GM21528 (cell line): ENCODE data around the gene TRIM65.
"Not testable (repeated sequence)": the region's sequence is repeated elsewhere in the genome, so short reads cannot be mapped to it uniquely, and the experiment has no call there.

Source experiments
- ATAC-seq: cut with Tn5 transposase; IDR thresholded peaks from one replicate; pipeline ENCODE4 v1.9.1; 2021; ENCODE audit warnings: mild to moderate bottlenecking, moderate library complexity; ENCODE audit not compliant: unreplicated experiment, low FRiP score

Gene TRIM65

DNA sequence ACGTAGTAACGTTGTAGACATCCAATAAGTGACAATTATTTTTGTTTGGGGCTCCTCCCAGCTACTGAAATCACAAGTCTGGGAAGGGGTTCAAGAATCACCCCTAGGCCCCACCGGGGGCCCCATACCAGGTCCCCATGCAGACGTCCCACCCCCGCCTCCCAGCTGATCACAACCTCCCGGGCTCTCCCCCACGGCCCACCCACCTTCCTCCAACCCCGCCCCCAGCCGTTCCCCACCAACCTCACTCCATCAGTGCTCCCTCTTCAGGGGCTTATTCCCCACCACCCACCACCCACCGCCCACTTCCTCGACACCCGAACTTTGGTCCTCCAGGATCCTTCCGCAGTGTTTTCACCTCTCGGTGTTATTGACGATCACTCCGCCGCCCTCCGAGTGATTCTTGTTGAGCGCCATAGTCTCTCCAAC, 41.9 kb downstream of the TRIM65 start:
- ATAC-seq, result no peak

DNA sequence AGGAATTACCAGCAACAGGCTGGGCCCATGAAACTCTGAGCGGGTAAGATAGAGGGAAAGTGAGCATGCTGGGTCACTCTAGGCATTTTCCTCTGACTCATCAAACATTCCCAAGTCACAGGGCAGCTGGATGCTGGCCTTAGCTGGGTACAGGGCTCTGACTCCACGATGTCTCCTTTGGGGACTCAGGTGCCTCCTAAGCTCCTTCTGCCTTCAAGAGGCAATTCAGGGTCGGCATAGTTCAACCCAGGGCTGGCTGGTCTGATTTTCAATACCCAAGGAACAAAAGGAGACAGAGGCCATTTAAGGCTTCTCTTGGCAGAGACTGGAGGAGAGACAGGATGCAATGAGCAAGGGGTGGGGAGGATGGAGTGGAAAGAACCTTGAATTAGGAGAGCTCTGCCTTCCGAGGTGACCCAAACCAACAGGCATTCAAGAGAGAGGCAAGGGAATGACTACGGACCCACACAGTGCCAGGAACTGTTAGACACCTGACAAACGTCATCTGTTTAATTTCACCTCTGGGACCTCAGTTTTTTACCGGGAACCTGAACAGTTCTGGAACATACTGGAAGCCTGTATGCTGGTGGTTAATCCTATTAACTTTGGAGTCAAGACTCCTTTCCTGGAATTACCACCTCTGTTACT, 42.5 kb downstream of the TRIM65 start:
- no peak for ATAC-seq

DNA sequence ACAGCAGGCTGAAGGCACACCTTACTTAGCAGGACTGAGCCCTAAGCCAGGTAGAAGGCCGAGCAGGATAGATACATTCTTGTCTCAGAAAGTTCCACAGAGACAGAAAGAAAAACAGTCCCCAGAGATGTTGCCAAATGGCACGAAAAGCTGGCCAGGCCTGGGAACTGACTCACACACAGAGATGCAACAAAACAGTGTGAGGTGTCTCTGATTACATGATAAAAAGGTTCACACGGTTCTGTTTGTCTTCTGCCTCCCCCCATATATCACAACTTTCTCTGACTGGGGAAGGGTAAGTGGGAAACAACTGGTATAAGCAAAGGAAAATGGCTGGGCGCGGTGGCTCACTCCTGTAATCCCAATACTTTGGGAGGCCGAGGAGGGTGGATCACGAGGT, 43.3 kb downstream of the TRIM65 start:
- ATAC-seq, result no peak

DNA sequence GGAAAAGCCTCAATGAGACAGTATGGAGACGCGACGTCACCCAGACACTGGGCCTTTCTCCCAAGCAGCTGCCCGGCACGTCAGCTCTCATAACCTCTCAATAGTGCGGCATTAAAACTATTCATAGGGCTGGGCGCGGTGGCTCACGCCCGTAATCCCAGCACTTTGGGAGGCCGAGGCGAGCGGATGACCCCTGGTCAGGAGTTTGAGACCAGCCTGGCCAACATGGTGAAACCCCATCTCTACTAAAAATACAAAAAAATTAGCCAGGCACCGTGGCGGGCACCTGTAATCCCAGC, 45.1 kb downstream of the TRIM65 start:
- not testable (repeated sequence) for ATAC-seq

DNA sequence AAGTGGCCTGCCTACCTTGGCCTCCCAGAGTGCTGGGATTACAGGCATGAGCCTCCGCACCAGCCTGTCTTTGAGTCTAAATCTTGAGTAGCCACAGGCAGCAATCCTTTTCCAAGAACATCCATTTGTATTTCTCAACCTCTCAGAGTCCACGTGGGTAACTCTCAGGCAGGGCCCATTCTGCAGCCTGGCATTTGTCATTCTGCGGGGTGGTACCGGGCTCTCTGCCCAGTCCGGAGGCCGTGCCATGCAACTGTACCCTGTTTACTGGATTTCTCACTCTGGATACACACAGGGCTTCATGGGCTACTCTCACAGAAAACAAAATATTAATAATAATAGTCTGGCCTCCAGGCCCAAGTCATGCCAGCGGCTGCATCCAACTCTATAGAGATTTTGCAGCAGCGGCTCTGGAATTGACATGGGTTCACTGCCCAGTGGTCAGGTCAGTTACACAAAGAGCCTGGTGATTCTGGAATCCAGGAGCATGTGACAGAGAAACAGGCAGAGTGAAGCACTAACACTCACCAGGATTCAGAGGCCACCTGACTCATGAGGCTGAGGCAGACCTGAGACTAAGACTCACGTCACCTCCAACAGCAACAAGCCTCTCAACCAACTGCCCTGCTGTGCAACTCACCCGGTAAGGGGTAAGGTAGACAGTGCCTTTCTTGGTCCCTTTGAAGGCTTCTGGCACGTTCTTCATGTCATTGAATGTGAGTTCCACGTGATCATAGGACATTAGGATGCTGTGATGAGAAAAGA, 45.6 kb downstream of the TRIM65 start:
- ATAC-seq, result no peak

DNA sequence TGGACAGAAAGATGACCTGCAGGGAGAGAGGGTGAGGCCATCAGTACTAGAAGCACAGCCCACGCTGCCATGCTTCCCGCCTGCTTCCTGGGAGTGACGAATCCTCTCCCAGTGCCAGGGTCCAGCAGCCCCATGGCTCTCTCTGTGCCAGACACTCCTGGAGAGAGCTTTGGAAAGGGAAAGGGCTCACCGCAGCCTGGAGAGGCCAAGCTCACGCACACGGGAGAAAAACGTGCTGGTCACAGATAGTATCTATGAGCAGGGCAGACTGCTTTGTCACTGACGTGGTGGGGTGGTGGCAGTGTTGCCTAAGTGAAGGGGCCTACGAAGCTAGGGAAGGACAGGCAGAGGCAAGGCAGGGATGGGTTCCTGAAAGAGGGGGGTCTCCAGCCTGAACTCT, 47.0 kb downstream of the TRIM65 start:
- no peak for ATAC-seq

DNA sequence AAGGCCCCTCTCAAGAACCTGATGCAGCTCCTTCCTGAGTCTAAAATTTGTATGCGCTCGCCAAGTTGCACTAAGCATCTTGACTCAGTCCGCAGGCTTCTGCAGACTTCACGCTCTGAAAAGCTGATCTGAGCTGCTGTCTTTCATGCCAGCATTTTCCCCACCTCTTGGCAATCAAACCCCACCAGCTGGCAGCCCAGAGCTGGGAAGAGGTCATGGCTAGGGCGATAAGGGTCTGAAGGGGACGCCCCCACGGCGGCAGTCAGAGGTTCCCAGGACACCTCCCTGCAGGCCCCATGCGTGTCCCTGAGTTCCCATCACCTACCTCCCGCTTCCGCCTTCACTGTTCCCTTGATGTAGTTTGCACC, 47.5 kb downstream of the TRIM65 start:
- ATAC-seq, result no peak

DNA sequence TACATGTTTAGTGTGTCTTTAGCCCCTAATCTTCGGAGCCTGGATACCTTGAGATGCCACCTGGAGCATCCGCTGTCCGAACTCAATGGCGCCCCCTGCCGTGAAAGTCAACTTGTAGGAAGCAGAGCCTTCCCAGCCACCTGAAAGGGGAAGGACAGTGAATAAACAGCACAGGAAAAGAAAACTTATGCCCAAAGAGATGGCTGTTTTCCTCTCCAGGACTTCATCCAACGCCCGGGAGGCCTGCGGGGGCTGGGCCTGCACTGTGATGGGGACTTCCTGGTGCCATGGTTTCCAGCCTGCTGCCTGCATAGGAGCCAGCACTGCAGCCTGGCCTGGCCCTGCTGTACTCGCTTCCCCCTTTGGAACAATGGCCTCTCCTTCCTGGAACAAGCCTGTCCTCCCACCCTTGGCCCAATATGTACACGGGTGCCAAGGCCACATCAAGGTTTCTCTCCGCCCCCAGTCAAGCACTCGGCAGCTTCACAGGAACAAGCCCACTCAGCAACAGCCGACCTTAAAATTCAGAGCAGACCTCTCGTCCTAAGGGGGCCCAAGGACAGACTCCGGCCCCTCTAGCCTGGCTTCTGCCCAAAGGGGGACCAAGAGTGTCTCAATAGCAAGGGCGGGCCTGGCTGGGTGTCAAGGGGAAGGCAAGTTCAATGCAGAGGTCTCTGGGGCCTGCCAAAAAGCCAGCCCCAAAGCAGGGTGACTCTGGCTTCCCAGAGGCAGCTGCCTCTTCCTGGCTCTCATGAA, 48.0 kb downstream of the TRIM65 start:
- no peak for ATAC-seq

GRCh38 chr17:75847614-75848522, 48.9 kb downstream of the TRIM65 start:
- no peak for ATAC-seq

- ATAC-seq, result no peak
Observed at GRCh38 chr17:75846692-75847613, 49.8 kb downstream of the TRIM65 start.

GRCh38 chr17:75845933-75846691, 50.6 kb downstream of the TRIM65 start:
- ATAC-seq, result no peak

- no peak for ATAC-seq
Observed at GRCh38 chr17:75845058-75845711, 51.6 kb downstream of the TRIM65 start.

- ATAC-seq, result no peak
Observed at GRCh38 chr17:75844530-75845057, 52.2 kb downstream of the TRIM65 start.

DNA sequence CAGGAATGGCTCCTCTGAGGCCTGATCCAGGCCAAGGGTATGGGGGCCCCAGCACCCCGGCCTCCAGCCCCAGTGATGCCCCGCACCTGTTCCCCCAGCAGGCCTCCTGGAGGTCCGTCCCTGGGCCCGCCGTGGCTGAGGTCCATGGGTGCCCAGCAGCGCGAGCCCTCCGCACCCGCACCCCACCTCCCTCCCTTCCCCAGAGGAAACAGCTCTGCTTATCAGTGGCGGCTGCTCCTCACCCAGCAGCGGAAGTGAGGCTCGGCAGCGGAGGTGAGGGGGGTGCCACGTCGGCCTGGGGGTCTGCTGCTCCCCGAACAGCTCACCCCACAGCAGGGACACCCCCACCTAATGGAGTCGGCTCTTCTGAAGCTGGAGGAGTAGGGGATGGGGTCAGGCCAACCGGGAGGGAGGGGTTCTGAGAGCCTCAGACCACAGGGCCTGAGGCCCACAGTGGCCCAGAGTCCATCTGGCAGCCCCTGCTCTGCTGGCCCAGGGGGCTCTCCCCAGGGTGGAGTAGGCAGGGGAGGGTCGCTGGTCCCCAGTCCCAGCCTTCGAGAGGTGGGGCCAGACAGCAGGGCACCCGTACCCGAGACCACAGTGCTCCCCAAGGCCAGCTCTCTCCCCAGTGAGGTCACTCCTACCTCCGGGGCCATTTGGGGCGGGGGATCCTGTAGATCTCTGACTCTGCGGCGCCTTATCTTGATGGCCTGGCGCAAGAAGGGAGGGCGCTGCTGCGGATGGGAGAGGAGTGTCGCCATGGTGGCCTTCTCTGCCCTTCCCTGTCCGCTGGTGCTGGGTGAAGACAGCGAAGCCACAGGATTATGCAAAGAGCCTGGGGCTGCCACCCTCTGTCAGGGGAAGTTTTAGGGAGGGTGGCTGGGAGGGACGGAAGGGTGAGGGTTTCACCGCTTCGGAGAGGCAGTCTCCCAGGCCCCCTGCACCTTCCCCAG, 52.9 kb downstream of the TRIM65 start, which contains the start of gene UNC13D:
UNC13D (minus strand) TSS at position 828 of the 953 bp plus-strand sequence; CDS start at position 761, 67 bp downstream.
- no peak for ATAC-seq

DNA sequence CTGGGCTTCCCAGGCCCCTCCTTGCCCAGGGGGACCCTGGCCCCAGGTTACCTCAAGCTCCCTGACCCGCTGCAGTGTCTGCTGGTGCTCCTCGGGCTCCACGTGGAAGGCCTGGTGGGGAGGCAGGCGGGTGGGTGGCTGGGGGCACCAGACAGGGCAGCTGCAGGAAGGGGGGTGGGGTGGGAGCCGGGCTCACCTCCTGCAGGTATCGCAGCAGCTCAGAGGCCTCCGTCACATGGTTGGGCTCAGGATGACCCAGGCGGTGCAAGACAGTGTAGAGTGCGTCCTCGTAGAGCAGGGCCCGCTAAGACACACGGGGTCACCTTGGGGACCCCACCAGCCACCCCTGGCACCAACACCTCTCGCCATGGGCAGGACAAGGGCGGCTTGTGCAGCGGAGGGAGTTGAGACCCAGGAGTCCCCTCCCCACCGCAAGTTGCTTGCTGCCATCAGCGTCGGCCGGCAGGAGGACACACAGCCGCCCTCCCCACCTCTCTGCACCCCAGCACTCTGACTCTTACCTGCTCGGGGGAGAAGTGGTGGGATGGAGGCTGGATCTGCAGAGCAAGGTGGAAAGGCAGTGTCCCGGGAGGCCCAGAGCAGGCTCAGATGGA, 53.7 kb downstream of the TRIM65 start:
- no peak for ATAC-seq

DNA sequence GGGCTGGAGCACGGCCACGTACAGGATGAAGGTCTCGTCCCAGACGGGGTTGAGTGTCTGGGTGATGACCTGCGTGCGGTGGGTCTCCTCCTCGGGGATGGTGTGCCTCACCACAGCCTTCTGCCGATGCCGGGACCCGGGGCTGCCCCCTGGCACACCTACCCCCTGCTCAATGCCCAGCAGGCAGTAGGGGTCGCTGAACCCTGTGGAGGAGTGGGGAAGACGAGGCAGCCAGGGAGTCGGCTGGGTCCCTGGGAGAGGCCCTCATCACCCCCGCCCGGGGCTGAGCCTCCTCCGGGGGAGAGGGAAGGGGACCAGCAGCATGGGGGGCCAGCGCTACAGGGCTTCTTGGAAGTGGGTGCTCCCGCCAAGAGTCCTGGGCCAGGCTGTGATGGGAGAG, 54.3 kb downstream of the TRIM65 start:
- no peak for ATAC-seq

GRCh38 chr17:75840799-75841164, 56.0 kb downstream of the TRIM65 start:
- ATAC-seq, result no peak
